ENCODE data around the gene ZNF346.

- TF ChIP-seq POLR2A (IDR thresholded peaks at IDR 0.05; ENCODE audit: low read length): no peak
- TF ChIP-seq GATA1 (IDR thresholded peaks at IDR 0.05; ENCODE audit: low read depth, low read length): no peak
Observed at GRCh38 chr5:176994460-176995121, 27.9 kb upstream of the ZNF346 start.
